Mesodermal cell (in vitro differentiated cells): ENCODE data around the gene DNAJB1.

Experiments used
- H3K27ac ChIP-seq: 2 replicates; pipeline ENCODE4 v1.7.0; 2013; ENCODE audit warnings: mild to moderate bottlenecking, low read depth, low read length, moderate library complexity; ENCODE audit not compliant: severe bottlenecking
- H3K36me3 ChIP-seq: 2 replicates; pipeline ENCODE4 v1.7.1; 2013; ENCODE audit warnings: mild to moderate bottlenecking, low read length, moderate library complexity; ENCODE audit not compliant: control insufficient read depth, insufficient read depth
- H3K4me1 ChIP-seq: one replicate; pipeline ENCODE4 v1.7.1; 2013; ENCODE audit warnings: mild to moderate bottlenecking, low read length; ENCODE audit not compliant: insufficient read depth, control insufficient read depth, poor library complexity, severe bottlenecking
- H3K4me3 ChIP-seq: 2 replicates; pipeline ENCODE4 v1.7.0; 2013; ENCODE audit warnings: low read length, control low read depth, mild to moderate bottlenecking; ENCODE audit not compliant: insufficient read depth, poor library complexity, severe bottlenecking; ENCODE audit errors: extremely low read depth
- H3K9me3 ChIP-seq: 2 replicates; pipeline ENCODE4 v1.7.1; 2013; ENCODE audit warnings: mild to moderate bottlenecking, low read length, moderate library complexity; ENCODE audit not compliant: control insufficient read depth
- WGBS, 2 experiments: methylation state at CpG; one replicate each; pipeline ENCODE4 v1.1.5; 2013; ENCODE audit warnings: missing lambda C conversion rate in 2 of 2; ENCODE audit not compliant: insufficient coverage in 2 of 2; 5-methylcytosine and 5-hydroxymethylcytosine counted together

DNAJB1 gene

DNA sequence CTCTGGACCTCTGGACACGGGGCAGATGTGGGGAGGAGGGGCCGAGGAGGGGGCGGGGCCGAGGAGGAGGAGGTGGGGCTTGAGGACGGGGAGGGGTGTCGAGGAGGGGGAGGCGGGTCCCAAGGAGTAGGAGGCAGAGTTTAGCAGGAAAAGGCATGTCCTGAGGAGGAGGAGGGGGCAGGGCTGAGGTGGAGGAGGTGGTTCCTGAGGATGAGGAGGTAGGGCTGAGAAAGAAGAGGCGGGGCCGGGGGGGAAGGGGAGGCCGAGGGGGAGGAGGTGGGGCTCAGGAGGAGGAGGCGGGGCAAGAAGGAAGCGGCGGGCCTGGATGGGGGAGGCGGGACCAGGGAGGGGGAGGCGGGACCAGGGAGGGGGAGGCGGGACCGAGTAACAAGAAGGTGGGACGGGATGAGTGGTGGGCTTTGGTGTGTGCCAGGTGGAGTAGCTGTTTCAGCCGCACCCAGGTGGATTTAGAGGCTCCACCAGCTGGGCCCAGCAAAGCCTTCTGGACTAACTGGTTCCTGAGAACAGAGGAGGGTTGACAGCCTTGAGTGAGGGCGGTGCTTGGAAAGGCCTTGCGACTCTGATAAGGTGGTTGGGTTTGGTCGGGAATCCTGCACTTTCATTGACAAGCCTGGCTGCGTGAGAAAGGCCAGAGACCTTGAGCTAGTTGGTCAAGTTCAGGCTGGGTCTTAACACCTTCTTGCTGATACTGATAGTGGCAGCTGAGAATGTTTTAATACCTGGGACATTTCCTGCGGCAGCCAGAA is 18.9 kb upstream of the DNAJB1 start:
- Histone ChIP-seq H3K36me3 (peaks cover 29% of the 10 kb centered on the region), H3K4me3 (no peak overlapping the region)

DNA sequence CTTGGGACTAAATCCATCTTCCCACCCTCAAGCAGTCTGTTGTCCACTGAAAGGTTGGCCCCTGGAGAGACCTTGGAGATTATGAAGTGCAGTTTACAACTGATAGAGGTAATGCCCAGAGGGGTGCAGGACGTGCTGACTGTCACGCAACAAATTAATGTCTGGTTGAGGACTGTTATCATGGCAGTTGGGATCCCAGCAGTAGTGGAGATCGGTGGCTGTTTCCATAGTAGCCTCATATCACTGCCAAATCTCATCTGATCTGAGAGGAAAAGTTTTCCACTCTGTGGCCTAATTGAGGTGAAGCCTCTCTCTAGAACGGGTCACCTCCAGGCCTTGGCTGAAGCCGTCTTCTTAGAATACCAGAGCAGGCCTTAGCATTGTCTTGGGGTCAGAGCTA is 15.3 kb upstream of the DNAJB1 start:
- Histone ChIP-seq H3K9me3 (no peaks in the 10 kb centered on the region), H3K36me3 (peaks cover 23% of the 10 kb centered on the region)

More for the DNA sequence above, 18.9 kb upstream of the DNAJB1 start:
- Histone ChIP-seq H3K4me1 (peaks cover 8% of the 10 kb centered on the region), H3K27ac (no peak overlapping the region), H3K9me3 (no peaks in the 10 kb centered on the region)
- WGBS, 2 experiments: 37% methylated on average over 8 to 13 of the region's 24 CpGs

DNA sequence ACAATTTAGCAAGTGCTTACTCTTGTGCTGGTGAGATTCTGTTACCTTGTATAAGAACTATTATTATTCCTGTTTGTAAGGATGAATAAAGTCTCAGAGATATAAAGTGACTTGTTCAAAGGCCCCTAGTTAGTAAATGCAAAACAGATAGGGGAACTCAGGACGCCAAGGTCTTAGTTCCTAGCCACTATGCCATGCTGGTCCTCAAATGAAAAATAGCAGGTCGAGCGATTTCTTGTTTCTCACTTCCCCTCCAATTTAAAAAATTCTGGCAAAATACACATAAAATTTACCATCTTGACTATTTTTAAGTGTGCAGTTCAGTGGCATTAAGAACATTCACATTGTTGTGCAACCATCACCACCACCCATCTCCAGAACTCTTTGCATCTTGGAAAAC is 12.3 kb upstream of the DNAJB1 start:
- peak overlapping the region; percentile 90 for H3K4me3 ChIP-seq
- WGBS, 2 experiments: 77 to 89% methylated on average over 3 of the region's 3 CpGs

More for the DNA sequence above, 15.3 kb upstream of the DNAJB1 start:
- WGBS, 2 experiments: 95 to 97% methylated on average over 3 to 5 of the region's 5 CpGs
- Histone ChIP-seq H3K4me1 (peaks cover 8% of the 10 kb centered on the region), H3K27ac (no peak overlapping the region), H3K4me3 (no peak overlapping the region)

DNA sequence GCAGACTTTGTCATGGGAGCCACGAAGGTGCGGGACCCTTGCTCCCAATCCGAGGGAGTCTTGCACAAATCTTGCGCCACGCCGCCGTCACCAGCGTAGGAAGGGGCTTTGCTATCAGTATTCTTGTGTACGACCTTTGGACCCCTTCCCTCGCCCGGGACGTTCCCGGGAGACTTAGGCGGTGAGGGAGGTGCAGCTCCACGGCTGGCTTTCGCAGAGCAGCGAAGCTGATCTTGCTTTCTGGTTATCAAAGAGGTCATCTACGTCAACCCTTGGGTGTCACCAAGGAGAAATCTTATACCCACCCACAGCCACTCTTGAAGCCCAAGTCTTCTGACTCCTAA is 11.8 kb upstream of the DNAJB1 start:
- Histone ChIP-seq H3K36me3 (peaks cover 22% of the 10 kb centered on the region), H3K4me1 (peaks cover 9% of the 10 kb centered on the region), H3K4me3 (peak overlapping the region; percentile 90), H3K27ac (peak overlapping the region; percentile 88), H3K9me3 (no peaks in the 10 kb centered on the region)
- WGBS, 2 experiments: 0 to 1% methylated on average over 15 to 16 of the region's 18 CpGs

More for the DNA sequence above, 12.3 kb upstream of the DNAJB1 start:
- H3K27ac ChIP-seq: no peak overlapping the region
- peaks cover 23% of the 10 kb centered on the region for H3K36me3 ChIP-seq
- H3K9me3 ChIP-seq: no peaks in the 10 kb centered on the region
- peaks cover 9% of the 10 kb centered on the region for H3K4me1 ChIP-seq

DNA sequence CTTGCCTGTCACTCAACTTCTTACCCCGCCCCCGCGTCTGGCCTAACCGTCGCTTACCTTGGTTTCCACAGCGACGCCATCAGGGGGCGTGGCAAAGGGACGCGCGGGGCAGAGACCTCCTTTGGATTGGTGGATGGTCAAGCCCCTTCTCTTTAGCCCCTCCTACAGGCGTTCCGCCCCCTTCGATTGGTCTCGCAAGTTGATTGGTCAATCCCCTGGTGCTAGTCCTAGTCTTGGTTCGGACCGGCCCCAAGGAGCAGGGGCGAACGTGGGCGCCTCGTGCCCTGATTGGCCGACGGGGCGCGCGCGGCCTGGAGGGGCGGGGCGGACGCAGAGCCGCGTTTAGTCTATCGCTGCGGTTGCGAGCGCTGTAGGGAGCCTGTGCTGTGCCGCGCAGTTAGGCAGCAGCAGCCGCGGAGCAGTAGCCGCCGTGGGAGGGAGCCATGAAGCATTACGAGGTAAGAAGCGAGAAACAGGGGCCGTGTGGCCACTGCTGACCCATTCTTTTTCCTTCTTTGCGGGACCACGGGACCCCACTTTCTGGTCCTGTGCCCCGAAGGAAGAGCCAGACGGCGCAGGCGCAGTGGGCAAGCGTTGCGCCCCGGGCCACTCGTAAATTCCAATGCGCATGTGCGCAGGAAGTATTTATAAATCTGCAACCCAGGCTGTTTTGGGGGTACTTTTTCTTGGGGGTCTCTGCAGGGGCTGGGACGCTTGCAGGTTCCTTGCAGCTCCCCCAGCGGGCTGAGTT is 11.2 kb upstream of the DNAJB1 start, which contains the start of gene TECR:
Gene TECR, plus strand, starts transcription at position 341 of the 751 bp plus-strand sequence. Its CDS starts 103 bp downstream, at position 444.
- H3K36me3 ChIP-seq: peaks cover 17% of the 10 kb centered on the region
- H3K9me3 ChIP-seq: no peaks in the 10 kb centered on the region
- H3K4me1 ChIP-seq: peaks cover 7% of the 10 kb centered on the region
- H3K27ac ChIP-seq: peak within 1 kb of the TSS; percentile 88
- WGBS, 2 experiments: 0 to 1% methylated on average over 27 to 54 of the region's 59 CpGs
- peak within 1 kb of the TSS; percentile 90 for H3K4me3 ChIP-seq

DNA sequence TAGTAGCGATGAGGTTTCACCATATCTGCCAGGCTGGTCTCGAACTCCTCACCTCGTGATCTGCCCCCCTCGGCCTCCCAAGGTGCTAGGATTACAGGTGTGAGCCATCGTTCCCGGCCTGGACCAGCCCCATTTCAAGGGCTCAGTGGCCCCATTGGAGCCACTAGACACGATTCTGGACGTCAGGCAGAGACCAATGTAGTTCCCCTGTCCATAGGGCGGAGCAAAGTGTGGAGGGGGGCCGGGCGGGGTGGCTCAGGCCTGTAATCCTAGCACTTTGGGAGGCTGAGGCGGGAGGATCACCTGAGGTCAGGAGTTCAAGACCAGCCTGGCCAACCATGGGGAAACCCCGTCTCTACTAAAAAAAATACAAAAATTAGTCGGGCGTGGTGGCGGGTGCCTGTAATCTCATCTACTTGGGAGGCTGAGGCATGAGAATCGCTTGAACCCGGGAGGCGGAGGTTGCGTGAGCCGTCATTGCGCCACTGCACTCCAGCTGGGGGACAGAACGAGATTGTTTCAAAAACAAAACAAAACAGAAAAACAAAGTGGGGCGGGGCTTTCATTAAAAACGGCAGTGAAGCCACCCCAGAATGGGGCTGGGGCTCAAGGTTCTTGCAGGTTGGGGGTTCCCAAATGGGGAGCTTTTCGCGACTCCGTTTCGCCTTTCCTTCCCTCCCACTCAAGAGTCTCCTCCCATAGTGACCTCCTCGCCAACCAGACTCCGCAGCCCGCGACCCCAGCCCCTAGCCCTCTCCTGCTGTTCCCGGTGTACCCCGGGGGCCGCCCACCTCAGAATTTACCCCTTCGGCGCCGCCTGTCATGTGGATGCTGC is 10.4 kb upstream of the DNAJB1 start:
- Histone ChIP-seq H3K9me3 (no peaks in the 10 kb centered on the region), H3K27ac (peak overlapping the region; percentile 53), H3K4me3 (peak overlapping the region; percentile 90), H3K36me3 (peaks cover 12% of the 10 kb centered on the region), H3K4me1 (peaks cover 7% of the 10 kb centered on the region)
- 52 to 60% methylated on average over 33 to 38 of the region's 39 CpGs for WGBS, 2 experiments

DNA sequence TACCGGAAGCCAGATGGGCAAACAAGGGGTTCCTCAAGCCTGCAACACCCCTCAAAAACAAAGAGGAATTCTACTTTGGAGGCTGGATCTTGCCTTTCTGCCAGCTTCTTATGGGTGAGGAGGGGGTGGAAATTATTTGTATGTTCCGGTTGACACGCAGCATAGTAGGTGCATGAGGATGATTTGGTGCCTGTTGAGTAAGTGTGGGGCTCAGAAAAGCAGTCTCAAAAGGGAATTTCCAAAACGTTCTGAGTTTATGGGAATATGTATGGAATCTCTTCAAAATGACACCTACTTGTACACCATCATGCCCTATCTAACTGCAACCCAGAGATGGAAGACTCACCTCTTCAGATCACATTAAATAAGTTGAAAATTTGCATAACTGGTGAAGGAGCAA is 8.2 kb upstream of the DNAJB1 start:
- H3K36me3 ChIP-seq: no peaks in the 10 kb centered on the region
- peaks cover 14% of the 10 kb centered on the region for H3K4me1 ChIP-seq
- WGBS, 2 experiments: 100% methylated on average over 3 of the region's 4 CpGs
- H3K27ac ChIP-seq: no peak overlapping the region
- no peaks in the 10 kb centered on the region for H3K9me3 ChIP-seq
- no peak overlapping the region for H3K4me3 ChIP-seq

DNA sequence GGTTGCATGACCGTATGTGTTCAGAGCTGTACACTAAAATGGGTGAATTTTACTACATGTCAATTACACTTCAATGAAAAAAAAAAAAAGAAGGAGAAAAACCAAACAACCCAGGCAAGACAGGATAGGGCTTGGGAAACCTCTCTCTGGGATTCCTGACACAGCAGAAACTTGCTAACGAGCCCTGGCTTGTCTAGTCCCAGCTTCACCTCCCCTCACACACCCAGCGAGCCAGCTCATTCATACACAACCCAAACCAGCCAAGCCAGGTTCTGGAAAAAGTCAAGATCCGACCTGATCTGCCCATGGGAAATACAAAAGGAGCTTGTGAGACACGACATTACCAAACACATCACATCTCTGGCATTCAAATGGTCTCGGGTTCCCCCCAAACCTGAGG is 7.5 kb upstream of the DNAJB1 start:
- Histone ChIP-seq H3K4me1 (peaks cover 15% of the 10 kb centered on the region), H3K27ac (no peak overlapping the region), H3K4me3 (no peak overlapping the region), H3K9me3 (no peaks in the 10 kb centered on the region), H3K36me3 (no peaks in the 10 kb centered on the region)
- 62 to 67% methylated on average over 4 of the region's 6 CpGs for WGBS, 2 experiments

DNA sequence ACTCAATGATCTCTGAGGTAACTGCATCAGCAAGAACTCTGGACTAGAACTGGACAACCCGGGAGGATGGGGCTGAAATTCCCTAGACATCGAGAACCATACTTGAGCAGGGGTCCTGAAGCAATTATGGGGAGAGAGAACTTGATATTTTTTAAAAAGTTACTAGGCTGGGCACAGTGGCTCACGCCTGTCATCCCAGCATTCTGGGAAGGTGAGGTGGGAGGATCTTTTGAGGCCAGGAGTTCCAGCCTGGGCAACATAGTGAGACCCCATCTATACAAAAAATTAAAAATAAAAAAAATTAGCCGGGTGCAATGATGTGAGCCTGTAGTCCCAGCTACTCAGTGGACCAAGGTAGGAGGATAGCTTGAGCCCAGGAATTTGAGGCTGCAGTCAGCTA is 2.3 kb upstream of the DNAJB1 start:
- Histone ChIP-seq H3K4me3 (no peak overlapping the region), H3K4me1 (peaks cover 34% of the 10 kb centered on the region), H3K9me3 (no peaks in the 10 kb centered on the region), H3K36me3 (peaks cover 15% of the 10 kb centered on the region), H3K27ac (peak overlapping the region; percentile 99)
- 89 to 100% methylated on average over 3 of the region's 4 CpGs for WGBS, 2 experiments

DNA sequence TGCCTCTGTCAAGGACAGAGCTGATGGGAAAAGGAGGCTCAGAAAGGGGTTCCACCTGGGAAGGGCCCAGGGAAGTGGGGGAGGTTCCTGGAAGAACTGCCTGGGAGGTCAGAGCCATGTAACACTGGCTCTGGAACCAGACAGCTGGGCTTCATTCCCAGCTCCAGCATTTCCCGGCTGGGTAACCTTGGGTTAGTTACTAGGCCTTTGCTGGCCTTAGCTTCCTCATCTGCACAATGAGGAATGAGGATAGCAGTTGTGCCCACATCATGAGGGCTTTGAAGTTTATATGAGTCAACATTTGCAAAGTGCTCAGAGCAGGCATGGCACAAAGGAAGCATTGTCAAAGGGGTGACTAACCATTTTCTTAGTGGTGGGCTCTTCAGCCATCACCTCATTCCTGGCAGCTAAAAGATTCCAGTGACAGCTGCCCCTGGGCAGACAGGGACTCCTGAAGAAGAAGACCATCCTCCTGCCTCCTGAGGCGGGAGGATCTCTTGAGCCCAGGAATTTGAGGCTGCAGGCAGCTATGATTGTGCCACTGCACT is 1.7 kb upstream of the DNAJB1 start:
- H3K4me3 ChIP-seq: no peak overlapping the region
- WGBS, 2 experiments: 48 to 53% methylated on average over 2 of the region's 2 CpGs
- H3K36me3 ChIP-seq: peaks cover 22% of the 10 kb centered on the region
- peaks cover 36% of the 10 kb centered on the region for H3K4me1 ChIP-seq
- no peaks in the 10 kb centered on the region for H3K9me3 ChIP-seq
- H3K27ac ChIP-seq: peak overlapping the region; percentile 99
